ENCODE measurements around the gene RUFY1.

DNA sequence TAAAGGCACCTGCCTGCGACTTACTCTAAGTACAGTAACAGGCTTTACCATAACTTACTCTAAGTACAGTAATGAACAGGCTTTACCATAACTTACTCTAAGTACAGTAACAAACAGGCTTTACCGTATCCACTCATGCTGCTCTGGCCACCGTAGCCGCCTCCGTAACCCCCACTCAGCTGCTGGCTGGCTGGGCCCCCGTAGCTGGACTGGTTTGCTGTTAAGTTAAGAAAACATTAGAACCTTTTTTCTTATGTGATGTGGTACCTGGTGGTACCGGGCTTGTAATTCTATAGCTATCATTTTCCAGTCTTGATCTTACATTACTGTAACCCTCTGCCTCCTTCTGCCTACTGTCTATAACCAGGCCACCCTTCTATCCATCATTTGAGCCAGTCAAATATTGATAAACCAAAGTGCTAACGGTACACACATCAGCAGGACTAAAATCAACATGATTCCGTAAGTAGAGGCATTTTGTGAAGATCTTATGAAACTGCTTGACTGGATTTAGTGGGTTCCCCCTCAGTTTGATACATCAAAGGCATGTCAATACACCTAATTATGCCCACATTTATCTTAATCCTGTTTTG lies 65.7 kb downstream of the RUFY1 start:
- TF ChIP-seq POLR2AphosphoS5 (IDR thresholded peaks at IDR 0.05) (no peak), EZH2 (IDR thresholded peaks at IDR 0.05; ENCODE audit: borderline replicate concordance, insufficient read depth, low read length, poor library complexity, severe bottlenecking) (no peak), CTCF (IDR thresholded peaks at IDR 0.05; ENCODE audit: poor library complexity, severe bottlenecking) (no peak), SMC3 (conservative IDR thresholded peaks at IDR 0.05; ENCODE audit: poor library complexity) (no peak), TAF1 (IDR thresholded peaks at IDR 0.05; ENCODE audit: low read depth) (no peak), RAD21 (conservative IDR thresholded peaks at IDR 0.05) (no peak)

Measured in neural cell (in vitro differentiated cells).